T-helper 9 cell (primary cell): Measurements from ENCODE around the gene PRPSAP1.

Experiments used
- DNase-seq: peaks from one replicate; pipeline ENCODE4 v3.0.0-alpha.2; 2020

The PRPSAP1 gene

GRCh38 chr17:76264755-76265623 lies 88.7 kb downstream of the PRPSAP1 start, which contains the start of gene UBALD2:
TSS of gene UBALD2 (plus strand) at chr17:76265348. CDS start at chr17:76265506, 158 bp downstream.
- peak; percentile 96 for DNase-seq

DNA sequence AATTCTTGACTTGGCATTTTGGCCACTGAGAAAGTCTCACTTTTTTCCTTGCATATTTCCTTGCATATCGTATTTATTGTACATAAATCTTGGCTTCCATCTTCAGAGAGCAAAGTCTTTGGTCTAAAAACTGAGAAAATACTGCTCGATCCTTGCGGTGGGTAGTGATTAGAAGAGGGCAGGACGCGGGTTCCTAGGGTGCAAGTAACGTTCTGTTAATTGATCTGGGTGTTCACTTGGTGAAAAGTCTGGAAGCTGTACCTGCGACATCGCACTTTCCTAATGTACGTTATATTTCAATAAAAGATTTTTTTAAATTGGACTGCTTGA lies 89.3 kb downstream of the PRPSAP1 start:
- no peak for DNase-seq

DNA sequence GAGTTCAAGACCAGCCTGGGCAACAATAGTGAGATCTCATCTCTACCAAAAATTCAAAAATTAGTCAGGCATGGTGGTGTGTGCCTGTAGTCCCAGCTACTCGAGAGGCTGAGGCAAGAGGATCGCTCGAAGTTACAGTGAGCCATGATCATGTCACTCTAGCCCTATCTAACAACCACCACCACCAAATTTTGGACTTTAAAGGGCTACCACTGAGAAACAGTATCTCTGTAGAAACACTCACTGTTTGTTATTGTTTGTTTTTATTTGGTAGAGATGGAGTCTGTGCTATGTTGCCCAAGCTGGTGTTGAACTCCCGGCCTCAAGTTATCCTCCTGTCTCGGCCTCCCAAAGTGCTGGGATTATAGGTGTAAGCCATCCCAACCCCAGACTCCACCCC lies 89.8 kb downstream of the PRPSAP1 start:
- DNase-seq: no peak

GRCh38 chr17:76262732-76263344 lies 90.9 kb downstream of the PRPSAP1 start:
- no peak for DNase-seq

DNA sequence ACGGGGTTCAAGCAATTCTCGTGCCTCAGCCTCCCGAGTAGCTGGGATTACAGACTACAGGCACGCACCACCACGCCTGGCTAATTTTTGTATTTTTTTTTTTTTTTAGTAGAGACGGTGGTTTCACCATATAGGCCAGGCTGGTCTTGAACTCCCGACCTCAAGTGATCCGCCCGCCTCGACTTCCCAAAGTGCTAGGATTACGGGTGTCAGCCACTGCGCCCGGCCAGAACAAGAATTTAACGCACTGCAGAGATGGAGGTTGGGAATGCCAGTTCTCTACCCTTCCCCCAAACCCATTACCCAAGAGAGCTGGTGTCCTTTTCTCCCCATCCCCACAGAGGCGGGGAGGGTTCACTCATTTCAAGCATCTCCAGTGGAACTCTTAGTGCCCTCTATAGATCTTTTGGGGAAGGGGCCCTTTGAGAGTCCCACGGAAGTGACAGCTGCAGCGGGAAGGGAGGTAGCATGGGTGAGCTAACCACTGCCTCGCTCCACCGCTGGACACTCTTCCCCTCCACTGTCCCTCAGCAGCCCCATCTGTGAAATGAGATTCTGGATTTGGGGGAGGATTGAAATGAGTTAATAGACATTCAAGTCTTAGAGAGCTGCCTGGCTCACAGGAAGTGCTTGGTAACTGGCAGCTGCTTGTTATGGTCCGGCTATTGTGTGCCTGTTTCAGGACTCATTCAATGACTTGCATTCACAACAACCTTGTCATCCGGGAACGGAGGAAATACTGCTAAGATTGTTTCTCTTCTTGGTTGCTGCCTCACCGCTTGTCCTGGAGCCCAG lies 92.1 kb downstream of the PRPSAP1 start:
- DNase-seq: no peak

GRCh38 chr17:76260669-76261068 lies 93.0 kb downstream of the PRPSAP1 start:
- DNase-seq: no peak

DNA sequence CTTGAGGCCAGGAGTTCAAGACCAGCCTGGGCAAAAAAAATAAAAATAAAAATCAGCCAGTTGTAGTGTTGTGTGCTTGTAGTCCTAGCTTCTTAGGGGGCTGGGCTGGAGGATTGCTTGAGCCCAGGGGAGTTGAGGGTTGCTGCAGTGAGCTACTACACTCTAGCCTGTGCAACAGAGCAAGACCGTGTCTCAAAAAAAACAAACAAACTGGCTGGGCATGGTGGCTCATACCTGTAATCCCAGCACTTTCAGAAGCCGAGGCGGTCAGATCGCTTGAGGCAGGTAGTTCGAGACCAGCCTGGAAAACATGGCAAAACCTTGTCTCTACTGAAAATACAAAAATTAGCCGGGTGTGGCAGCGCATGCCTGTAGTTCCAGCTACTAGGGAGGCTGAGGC lies 93.5 kb downstream of the PRPSAP1 start:
- DNase-seq: no peak
